HG03095 (cell line): ENCODE measurements around the gene MACROH2A1.

Source experiments
- ATAC-seq: cut with Tn5 transposase; IDR thresholded peaks from one replicate; pipeline ENCODE4 v1.9.1; 2021; ENCODE audit warnings: moderate library complexity; ENCODE audit not compliant: unreplicated experiment

Gene MACROH2A1

DNA sequence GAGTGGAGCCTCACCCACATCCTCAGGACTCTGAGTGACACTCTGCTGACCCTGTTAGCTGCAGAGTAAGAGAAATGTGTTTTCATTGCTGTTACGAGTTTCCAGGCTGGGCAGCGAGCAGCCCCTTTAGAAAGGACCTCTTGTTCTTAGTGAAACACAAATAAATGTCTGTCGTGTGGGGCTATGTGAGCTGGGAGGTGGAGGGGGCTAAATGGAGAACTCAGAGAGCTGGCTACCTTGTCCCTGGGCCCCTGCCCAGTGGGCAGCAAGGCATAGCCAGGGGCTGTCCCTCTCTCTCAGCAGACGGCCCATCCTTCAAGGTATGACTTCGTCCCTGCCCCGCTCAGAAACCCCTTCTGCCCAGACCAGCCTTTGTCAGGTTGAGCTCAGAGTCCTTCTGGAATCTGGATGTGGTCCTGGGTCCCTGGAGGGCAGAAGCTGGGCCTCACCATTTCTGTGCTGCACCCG lies 38.0 kb upstream of the MACROH2A1 start:
- no peak for ATAC-seq

DNA sequence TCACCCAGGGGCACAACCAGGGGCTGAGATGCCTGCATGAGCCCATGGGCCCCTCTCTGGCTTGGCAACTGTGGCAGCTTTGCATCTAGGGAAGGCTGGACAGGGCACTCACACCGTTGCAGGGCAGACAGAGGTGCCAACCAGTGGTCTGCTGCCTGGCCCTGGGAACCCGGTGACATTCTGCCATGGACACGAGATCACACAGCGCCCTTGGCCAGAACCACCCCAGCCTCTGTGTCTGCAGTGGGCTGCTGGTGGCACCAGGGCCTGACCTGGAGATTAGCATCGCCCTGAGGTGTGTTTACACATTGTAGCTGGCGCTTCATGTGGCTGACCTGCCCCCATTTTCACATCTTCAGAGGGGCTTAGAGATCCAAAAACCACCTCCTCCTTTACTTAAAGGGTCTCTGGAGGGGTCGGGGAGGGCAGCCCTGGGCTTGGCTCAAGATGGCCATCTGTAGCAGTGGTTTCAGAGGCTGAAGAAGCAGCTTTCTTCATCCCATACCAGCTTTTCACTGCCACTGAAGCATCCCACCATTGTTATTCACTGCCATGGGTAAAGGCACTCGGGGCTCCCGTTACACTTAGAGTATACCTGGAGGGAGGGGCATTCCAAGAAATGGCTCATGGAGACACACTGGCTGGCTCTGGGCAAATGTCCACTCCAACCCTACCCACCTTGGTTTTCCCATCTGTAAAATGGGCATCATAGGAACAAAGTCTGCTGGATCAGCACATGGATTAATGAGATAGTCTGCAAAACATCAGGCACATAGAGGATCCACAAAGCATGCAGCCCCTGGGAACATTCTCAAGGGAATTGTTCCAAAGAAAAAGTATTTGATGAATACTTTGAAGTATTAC lies 36.7 kb upstream of the MACROH2A1 start:
- ATAC-seq = no peak

DNA sequence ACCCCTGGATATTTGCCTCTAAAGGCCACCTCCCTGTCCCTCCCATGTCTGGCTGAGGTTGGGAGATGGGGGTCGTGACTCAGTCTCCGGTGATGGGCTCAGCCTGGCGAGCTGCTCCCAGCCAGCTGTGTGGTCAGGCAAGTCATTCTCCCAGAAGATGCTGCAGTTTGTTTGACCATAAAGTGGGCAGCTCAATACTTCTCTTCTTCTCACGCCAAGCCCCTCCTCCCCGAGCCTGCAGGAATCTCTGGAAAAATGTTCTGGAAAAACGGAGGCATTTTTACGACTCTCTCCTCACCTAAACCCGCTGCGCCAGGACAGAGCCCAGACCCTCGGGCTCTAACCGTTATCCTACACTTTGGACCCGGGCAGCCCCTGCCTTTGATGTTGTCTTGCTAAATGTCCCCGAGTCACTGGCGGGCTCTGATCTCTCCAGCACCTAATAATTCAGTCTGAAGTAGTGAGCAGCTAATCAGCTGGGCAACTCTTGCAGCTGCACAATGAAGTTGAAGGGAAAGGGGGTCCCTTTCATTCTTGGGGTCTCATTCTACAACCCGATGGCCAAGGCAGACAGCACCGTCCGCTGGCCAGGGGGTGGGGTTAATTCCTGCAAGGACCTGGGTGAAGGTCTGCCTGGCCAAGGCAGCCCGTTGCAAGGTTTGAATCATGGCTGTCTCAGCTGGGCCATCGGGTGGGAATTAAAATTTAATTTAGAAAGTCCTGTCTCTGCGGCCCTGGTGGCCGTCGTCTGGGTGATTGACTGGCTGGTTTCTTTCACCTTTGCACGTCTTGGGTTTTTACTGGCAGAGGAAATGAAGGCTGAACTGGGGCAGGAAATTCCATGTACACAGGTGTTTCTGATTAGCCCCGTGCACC lies 35.8 kb upstream of the MACROH2A1 start:
- no peak for ATAC-seq

DNA sequence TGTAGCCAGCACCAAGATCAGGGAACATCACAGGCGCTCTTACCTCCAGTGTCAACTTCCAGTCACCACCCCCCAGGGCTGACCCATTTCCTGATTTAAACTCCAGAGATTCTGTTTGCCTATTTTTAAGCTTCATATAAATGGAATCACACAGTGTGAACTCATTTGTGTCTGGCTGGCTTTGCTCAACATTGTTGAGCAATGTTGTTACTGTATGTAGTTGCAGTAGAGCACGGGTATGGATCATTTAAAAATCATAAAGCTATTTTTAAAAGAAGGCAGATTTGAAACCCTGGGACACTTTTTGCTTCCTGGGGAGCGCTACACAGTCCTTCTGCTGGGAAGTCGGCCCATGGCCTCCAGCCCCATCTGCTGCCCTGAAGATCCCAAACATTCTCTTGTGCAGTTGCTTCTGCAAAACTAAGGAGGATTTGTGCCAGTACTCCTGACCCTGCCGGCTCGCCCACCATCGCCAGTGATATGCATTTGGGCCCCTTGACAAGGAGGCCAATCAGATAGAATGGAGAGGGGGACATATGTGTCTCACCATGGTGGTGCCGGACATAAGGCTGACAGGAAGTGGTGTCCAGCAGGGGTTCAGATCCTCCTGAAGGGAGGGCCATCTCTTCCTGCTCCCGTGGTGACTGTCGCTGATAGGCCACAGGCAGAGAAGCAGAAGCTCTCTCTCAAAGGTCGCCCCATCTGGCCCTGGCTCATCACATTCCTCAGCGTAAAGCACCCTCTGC lies 34.8 kb upstream of the MACROH2A1 start:
- no peak for ATAC-seq

DNA sequence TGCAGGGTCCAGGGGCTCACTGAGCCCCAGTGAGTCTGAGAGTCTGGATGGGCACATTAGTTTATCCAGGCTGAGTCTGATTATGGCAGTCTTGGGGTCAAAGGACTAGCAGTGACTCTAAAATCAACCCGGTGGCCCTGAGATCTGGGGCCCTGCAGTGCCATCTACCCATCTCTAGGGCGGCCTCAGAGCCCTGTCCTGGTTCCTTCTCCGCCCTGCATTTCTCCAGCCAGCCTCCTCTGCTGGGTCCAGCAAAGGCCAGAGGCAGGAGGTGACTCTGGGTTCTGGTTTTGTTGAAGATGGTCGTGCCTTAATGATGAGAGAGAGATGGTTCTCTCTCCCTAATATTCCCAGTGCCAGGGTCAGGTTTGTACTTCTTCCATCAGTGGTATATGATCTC lies 33.1 kb upstream of the MACROH2A1 start:
- ATAC-seq = no peak

DNA sequence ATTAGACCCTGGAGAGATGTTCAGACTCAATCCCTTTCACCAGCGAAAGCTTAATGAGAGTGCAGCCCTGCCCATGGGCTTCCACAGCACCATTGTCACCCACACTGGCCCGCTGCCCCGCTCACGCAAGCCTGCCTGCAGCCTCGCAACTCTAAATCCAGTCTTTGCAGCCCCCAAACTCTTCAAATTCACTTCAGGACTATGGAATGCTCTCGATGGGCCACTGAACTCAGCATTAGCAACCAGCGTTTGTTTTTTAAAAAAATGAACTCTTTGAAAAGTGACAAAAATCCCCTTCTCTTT lies 31.1 kb upstream of the MACROH2A1 start:
- no peak for ATAC-seq

DNA sequence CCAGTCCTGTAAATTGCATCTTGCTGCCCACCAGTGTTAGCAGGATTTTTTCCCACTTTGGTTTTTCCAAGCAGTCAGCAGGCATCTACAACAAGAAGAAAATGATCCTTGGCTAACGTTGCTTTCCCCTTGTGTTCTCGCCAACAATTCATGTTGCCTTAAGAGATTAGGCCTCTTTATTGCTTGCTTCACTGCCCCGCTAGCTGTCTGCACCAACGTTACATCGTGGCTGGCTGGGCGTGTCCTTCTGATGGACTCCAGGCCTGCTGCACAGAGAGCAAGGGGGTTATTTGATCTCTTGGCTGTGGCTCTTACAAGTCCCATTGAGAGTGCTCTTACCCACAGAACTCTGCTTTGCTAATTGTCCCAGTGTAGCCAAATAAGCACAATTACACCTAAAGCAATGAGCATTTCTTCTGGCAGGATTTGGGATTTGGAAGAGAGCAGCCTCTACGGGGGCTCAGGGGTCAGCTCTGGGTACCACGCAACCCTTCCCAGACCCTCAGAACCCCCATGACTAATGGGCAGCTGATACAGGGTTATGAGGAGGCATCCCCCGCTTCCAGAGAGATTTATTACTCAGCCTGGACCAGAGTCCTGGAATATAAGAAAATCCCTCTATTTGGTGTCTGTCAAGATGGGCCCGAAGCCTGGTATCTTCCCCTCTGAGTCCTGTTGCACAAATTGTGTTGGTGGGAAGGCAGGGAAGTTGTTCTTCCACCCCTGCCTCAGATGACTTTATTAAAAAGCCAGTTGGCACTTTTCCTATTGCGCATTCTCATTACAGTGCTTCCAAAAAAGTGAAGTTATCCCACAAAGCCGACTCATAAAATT lies 30.5 kb upstream of the MACROH2A1 start:
- no peak for ATAC-seq

DNA sequence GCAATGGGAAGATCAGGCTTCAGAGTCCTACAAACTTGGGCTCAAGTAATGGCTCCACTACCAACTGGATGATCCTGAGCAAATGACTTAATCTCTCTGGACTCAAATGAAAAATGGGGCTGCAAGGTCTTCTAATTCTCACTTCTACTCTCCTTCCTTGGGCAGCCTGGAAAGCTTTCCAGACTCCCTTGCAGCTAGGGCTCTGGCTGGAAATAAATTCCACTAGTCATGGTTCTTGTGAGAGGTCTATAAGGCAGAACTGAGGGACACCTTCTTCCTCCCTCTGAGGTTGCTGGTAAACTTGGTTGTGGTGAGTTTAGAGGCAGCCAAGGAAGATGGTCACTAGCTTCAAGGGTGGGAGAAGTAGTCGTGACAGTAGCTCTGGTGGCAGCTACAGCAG lies 29.6 kb upstream of the MACROH2A1 start:
- ATAC-seq = no peak

DNA sequence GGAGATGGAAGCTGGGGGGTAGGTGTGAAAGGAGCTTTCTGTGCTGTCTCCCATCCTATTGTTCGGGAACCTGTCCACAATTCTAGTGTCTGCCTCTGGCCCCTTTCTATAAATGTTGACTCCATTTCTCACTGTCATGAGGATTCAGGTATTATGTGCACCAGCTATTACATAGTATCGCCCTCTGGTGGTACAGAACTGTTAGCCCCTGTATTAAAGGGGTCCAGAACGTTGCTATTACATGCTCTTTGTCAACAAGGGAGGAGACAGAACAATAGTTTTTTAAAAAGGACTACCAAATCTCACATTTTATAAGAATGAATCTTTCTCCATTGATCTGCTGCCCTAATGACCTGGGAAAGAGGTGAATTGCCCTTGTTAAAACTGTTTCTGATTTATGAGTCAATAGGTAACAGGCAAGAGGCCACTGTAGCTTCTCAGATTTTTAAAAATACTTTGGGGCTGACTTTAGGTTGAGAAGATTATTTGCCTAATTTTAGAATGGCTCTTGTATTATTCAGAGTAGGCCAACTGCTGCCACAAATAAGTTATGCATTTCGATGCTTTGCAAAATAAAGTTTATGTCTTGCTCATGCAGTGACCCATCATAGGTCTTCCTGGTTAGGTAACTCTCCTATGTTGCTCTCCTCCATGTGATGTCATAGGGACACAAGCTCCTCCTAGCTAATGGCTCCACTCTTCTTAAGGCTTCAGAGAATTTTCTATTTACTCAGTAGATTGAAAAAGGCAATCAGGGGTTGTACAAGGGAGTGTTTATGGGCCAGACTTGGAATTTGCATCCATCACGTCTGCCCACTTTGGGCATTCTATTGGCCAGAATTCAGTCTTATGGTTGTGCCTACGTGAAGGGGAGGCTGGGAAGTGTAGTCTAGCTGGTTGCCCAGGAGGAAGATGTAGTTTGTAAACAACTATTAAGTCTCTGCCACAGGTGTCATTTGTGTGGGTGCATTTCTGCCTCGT lies 27.4 kb upstream of the MACROH2A1 start:
- no peak for ATAC-seq

DNA sequence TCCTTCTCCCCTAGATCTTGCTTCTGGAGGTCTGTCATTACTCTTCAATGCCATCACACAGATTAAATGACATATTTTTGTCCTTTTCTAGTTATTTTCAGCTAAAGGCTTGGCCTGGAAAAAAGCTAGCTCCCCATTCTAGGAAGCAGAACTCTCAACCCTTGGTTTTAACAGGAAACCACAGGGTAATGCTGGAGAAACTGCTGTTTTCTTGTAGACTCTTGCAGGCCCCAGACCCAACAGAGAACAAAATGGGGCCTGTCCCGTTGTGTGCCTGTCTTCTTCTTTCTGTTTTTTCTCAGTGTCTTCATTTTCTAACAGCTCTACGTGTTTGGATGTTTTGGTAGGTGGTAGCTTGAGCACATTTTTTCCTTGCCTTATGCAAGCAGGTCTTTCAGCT lies 26.6 kb upstream of the MACROH2A1 start:
- no peak for ATAC-seq

DNA sequence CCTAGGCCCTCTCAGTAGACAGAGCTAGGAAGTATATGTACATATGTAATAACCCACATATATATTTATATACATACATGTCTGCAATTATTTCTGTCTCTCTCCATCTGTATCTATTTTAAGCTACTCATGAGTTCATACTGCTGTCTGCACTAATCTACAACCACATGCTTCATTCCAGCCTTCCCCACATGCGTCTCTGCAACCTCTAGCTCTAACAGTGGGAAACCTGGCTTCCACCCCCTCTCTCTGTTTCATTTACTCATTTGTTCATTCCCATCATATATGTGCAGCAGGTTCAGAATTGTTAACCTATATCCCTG lies 24.8 kb upstream of the MACROH2A1 start:
- no peak for ATAC-seq

DNA sequence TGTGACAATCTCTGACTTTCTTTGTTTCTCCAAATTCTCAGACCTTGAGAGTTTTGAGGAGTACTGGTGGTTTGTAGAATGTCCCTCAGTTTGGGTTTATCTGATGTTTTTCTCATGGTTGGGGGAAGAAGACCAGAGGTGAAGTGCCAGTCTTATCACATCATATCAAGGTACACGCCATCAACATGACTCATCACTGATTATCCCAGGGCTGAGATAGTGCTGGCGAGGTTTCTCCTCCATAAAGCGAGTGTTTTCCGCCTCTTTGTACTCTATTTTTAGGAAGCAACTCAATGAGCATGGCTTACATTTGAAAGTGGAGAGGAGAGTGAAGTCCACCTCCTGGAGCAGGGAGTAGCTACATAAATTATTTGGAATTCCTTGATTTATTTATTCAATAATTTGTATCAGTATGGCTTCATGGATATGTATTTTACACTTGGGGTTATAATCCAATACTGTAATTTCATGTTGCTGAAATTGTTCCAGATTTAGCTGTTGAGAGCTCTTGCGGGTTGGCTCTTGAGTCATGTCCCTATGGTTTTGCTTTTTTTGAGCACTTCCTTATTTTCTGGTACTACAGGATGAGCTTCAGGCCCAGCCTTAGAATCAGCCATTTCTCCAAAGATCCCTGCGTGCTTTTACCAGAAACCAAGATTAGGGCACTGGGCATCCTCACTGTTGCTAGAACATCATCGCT lies 24.3 kb upstream of the MACROH2A1 start:
- ATAC-seq = no peak

DNA sequence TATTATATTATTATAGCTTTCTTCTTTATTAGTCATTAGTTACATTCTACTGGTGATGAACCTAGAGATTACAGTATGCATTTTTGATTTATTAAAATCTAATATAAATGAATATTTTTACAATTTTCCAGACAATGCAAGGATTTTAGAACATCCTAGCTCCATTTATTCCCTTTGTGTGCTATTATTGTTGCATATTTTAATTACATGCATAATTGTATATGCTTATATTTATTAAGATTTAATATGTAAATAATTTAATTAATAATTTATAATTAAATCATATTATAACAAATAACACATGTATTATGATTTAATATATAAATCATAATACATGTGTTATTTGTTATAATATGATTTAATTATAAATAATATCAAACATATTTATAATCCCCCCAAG lies 23.4 kb upstream of the MACROH2A1 start:
- no peak for ATAC-seq

DNA sequence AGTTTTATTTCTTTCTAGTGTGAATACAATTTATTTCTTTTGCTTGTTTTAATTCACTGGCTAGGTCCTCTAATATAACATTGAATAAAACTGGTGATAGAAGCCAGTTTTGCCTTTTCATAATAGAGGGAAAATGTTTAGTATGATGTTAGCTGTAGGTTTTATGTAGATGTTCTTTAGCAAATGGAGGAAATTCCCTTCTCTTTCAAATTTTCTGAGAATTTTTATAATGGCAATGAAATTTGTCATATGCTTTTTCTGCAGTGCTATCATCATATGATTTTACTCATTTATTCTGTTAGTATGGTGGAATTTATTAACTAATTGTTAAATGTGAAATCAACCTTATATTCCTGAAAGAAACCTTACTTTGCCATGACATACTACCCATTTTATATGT lies 18.1 kb upstream of the MACROH2A1 start:
- no peak for ATAC-seq

DNA sequence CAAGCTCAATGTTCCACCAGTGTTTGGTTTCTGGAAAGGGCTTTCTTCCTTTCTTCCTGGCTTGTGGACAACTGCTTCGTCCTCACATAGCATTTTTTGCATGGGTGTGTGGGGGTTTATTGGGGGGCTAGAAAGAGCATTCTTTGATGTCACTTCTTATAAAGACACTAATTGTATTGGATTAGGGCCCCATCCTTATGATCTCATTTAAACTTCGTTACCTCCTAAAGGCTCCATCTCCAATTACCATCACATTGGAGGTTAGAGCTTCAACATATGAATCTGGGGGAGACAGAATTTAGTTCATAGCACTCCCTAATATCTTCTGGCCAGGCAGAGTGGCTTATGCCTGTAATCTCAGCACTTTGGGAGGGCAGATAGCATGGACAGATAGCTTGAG lies 6.1 kb upstream of the MACROH2A1 start:
- no peak for ATAC-seq

DNA sequence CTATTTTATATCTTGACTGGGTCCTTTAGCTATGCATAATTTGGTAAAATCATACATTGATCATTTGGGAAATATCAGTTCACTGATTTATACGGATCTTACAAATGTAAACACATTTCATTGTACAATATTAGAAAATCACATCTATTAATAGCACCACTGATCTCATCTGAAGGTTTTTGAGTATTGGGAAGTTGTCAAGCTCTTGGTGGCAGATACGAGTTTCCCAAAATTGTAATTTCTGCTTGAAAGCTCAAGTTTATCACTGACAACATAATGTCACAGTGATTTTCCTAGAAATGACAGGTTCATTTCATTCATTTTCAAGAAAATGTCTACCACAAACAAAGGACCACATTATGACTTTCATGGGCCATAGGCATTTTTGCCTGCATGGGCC lies 3.0 kb upstream of the MACROH2A1 start:
- ATAC-seq = no peak

DNA sequence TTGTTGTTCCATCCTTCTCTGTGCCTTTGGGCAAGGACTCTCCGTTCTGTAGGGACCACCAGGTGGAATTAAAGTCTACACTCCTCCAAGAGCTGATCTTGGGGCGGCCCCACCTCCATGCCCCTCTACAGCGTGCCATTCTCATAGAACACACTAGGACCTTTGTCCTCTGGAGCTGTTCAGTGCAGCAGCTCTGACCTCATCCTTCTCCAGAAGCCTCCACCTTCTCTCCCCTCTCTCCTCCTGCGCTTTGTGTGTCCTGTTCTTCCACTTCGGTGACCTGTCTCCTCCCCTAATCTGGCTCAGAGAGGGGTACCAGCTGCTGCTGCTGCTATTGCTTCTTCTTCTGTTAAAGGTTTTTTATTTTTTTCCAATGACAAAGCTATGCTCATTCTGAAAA lies 1.8 kb upstream of the MACROH2A1 start:
- ATAC-seq = no peak

DNA sequence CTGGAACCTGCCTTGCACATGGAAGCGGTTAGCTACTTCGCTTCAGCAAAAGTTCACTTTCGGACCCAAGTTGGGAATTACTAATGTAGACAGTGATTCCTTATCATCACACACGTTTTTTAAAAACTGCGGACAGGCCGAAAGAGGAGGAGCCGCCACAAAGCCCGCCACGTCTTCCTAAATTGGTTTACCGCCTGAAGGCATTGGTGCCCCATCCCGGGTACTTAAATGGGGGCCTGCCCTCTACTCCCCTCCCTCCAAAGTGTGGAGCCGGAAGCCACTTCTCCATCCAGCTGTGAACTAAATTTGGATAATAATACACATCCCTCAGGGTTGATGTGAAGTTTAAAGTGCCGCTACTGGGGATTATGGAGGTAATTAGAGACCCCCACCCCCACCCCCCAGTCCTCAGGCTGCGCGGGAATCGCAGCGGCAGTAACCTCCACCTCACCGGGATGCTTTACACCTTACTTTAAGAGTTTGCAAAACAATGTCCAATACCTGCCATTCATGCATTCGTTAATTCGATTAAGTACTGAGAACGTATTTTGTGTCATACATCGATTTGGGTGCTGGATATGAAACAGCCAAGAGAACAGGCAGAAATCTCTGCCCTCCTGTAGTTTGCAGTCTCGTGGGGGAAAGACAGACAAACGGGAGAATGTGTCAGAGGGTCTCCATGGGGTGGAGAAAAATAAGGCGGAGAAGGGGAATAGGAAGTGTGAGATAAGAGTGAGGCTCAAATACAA lies 937 bp upstream of the MACROH2A1 start:
- no peak for ATAC-seq
